Right lobe of liver (tissue), 6 donors: ENCODE data around the gene SPNS1. TPM values are rescaled to one million over a fixed set of nuclear protein-coding genes. Genes with fewer than 3 reads are reported as not detected.

Experiments used
- ATAC-seq, 4 donors: fragments of 200-7000 bp; cut with Tn5 transposase; one replicate each; pipeline ENCODE4 v1.9.1; 2020; ENCODE audit warnings: mild to moderate bottlenecking in 4 of 4, moderate library complexity in 4 of 4
- DNase-seq, 3 donors: peaks; one replicate each; pipeline ENCODE4 v3.0.0-alpha.2; 2020
- H3K27ac ChIP-seq, 3 donors: fragments of 200-600 bp; one replicate each; pipeline ENCODE4 v1.8.0; 2022
- H3K27me3 ChIP-seq, 2 donors: fragments of 200-600 bp; one replicate each; pipeline ENCODE4 v1.8.0; 2022
- H3K36me3 ChIP-seq, 4 donors: fragments of 200-600 bp; sonication (generic) in 1 of 4; one replicate each; pipeline versions ENCODE4 v1.5.1 to v1.8.0; 2017 to 2022; ENCODE audit warnings: control low read depth in 1 of 4
- H3K4me1 ChIP-seq, 4 donors: fragments of 200-600 bp; sonication (generic) in 1 of 4; one replicate each; pipeline versions ENCODE4 v1.5.1 to v1.8.0; 2017 to 2022; ENCODE audit warnings: control low read depth in 1 of 4
- H3K4me3 ChIP-seq, 3 donors: fragments of 200-600 bp; one replicate each; pipeline ENCODE4 v1.8.0; 2022
- H3K9me3 ChIP-seq, 4 donors: fragments of 200-600 bp; sonication (generic) in 1 of 4; one replicate each; pipeline versions ENCODE4 v1.5.1 to v1.8.0; 2017 to 2022; ENCODE audit warnings: control low read depth in 1 of 4
- POLR2A ChIP-seq: fragments of 450-650 bp; IDR thresholded peaks from one replicate; pipeline ENCODE4 v1.6.1; 2017; ENCODE audit warnings: antibody characterized with exemption, mild to moderate bottlenecking
- WGBS: methylation state at CpG from one replicate; pipeline ENCODE4 v1.1.6; 2018; ENCODE audit warnings: low coverage, low lambda C conversion rate; ENCODE audit not compliant: insufficient coverage; ENCODE audit errors: missing lambda C conversion rate; 5-methylcytosine and 5-hydroxymethylcytosine counted together
- intact Hi-C, 2 donors: fragments of 100-400 bp; cut with DNase I; formaldehyde crosslinking; loops; one replicate each; pipeline versions ENCODE4 v1.11.2 to v1.14.1; 2022
- total RNA-seq, 6 experiments: library from RNA; depleted of rRNA in 2 of 6; stranded (reverse); fragments of >200 nt in 2 of 6; fragmentation: NEBNext Ultra II Directional in 3 of 6; extraction: Animal tissue kit (Norgen Biotek cat#: 25700) in 3 of 6; gene quantifications; one replicate each; pipeline versions ENCODE4 v1.1.0 to v1.2.4, GENCODE V29; 2016 to 2023
- TF ChIP-seq, protein P1 (sequence below), 4 donors: fragments of 200-600 bp in 3 of 4; fragments of 450-650 bp in 1 of 4; IDR thresholded peaks; one replicate each; pipeline versions ENCODE4 v1.5.1 to v1.8.0; 2016 to 2022; ENCODE audit warnings: antibody characterized with exemption in 4 of 4, mild to moderate bottlenecking in 2 of 4
- donor health status: DM: no; HTN: yes; CAD: no.
- donor health status: DM: no; HTN: no; CAD: no.
- donor health status: DM: no; HTN: no; CAD: no.
- donor health status: DM: no; HTN: yes; CAD: no.
- donor health status: DM: no; HTN: yes; CAD: no.

SPNS1 gene
- total RNA-seq, 6 experiments from 2014 or later = 13.7 to 21.2 (median 17.7) TPM

DNA sequence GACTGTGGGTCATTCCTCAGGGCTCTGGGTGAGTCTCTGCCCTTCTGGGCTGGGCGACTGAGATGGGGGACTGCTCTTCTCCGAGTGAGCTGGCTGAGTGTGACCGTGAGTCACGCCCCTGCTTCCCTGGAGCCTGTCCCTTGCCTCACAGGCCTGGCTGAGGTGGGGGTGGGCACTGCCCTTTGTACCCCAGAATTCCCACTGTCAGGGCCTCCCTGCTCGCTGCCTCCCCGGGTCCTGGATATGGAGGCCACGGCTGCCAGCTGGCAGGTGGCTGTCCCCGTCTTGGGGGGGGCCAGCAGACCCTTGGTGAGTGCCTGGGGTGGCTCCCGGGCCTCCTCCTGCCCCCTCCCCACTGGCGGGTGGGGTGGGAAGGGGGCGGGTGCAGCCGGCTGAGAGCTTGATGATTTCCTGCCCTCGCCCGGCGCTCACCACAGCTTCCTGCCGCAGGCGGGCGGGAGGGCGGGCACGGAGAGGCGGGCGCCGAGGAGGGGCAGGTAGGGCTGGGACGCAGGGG is 10.1 kb downstream of the SPNS1 start, which contains the start of gene LAT:
LAT (plus strand) TSS at position 434 of the 517 bp plus-strand sequence. CDS start 366 bp downstream, outside the sequence.
- no peak for TF ChIP-seq POLR2A
- TF ChIP-seq, protein P1, sequence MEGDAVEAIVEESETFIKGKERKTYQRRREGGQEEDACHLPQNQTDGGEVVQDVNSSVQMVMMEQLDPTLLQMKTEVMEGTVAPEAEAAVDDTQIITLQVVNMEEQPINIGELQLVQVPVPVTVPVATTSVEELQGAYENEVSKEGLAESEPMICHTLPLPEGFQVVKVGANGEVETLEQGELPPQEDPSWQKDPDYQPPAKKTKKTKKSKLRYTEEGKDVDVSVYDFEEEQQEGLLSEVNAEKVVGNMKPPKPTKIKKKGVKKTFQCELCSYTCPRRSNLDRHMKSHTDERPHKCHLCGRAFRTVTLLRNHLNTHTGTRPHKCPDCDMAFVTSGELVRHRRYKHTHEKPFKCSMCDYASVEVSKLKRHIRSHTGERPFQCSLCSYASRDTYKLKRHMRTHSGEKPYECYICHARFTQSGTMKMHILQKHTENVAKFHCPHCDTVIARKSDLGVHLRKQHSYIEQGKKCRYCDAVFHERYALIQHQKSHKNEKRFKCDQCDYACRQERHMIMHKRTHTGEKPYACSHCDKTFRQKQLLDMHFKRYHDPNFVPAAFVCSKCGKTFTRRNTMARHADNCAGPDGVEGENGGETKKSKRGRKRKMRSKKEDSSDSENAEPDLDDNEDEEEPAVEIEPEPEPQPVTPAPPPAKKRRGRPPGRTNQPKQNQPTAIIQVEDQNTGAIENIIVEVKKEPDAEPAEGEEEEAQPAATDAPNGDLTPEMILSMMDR (IDR thresholded peaks at IDR 0.05) = no peak
- H3K27me3 ChIP-seq = no peaks in the 10 kb centered on the region
- peaks cover 0 to 29% (median 5%) of the 10 kb centered on the region in 4 donors for H3K36me3 ChIP-seq
- H3K9me3 ChIP-seq = no peaks in the 10 kb centered on the region
- peak; percentile 27 to 63 (median 40) for ATAC-seq
- no peaks in the 10 kb centered on the region for H3K4me1 ChIP-seq
- H3K4me3 ChIP-seq = peak within 1 kb of the TSS in 1 of 3 donors; percentile 10
- WGBS = no CpG with 5 or more reads among the region's 24 CpGs
- intact Hi-C loops = no loop called here
- peak within 1 kb of the TSS in 1 of 3 donors; percentile 13 for H3K27ac ChIP-seq
- peak in 1 of 3 donors; percentile 35 for DNase-seq

DNA sequence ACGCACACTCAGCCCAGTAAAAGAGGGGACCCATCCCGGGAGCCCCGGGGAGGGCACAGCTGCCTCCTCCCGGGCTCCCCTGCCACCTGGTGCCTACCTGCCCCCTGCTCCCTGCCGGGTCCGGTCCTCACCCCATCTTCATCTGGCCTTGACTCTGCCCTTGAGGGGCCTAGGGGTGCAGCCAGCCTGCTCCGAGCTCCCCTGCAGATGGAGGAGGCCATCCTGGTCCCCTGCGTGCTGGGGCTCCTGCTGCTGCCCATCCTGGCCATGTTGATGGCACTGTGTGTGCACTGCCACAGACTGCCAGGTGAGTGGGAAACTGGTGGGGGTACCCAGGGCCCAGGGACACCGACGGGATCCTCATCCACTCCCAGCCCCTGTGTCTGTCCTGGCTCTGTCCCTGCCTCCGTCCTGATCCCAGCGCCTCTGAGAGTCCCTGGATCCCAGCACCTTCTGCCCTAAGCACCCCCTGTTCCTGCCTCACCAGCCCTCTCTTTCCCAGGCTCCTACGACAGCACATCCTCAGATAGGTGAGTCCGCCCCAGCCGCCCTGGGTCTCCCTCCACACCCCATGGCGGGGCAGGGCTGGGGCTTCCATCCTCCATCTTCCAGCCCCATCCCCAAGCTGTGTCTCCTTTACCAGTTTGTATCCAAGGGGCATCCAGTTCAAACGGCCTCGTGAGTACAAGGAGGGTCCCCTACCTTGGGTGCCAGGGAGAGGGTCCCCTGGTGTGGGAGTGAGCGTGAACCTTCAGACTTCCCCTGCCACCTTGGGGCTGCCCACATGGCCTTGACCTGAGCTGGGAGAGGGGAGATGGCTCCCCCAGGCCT is 10.8 kb downstream of the SPNS1 start:
- ATAC-seq = peak in 3 of 4 donors; percentile 3 to 13 (median 9)
- Histone ChIP-seq H3K9me3 (no peaks in the 10 kb centered on the region), H3K27ac (no peak overlapping the region), H3K4me3 (peak overlapping the region in 1 of 3 donors; percentile 10), H3K36me3 (peaks cover 0 to 29% (median 5%) of the 10 kb centered on the region in 4 donors), H3K4me1 (no peaks in the 10 kb centered on the region), H3K27me3 (no peaks in the 10 kb centered on the region)
- peak in 1 of 3 donors; percentile 19 for DNase-seq
- intact Hi-C loops = no loop called here
- WGBS = 95% methylated on average over 4 of the region's 19 CpGs
- TF ChIP-seq, protein P1 (IDR thresholded peaks at IDR 0.05) = no peak
- TF ChIP-seq POLR2A = no peak

DNA sequence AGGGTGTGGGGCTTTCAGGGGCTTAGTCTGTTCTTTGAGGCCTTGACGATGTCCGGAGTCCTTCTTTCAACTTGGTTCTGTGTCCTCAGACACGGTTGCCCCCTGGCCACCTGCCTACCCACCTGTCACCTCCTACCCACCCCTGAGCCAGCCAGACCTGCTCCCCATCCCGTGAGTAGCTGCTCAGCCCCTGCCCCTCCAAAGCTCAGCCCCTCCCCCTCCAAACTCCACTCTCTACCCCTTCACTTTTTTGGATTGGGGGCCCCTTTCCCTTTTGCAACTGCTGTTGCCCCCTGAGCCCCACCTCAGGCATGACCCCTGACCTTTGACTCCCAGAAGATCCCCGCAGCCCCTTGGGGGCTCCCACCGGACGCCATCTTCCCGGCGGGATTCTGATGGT is 11.5 kb downstream of the SPNS1 start:
- no peak overlapping the region for H3K27ac ChIP-seq
- ATAC-seq (no peak), DNase-seq (no peak)
- H3K36me3 ChIP-seq = peaks cover 0 to 23% (median 3%) of the 10 kb centered on the region in 4 donors
- no peaks in the 10 kb centered on the region for H3K27me3 ChIP-seq
- 97% methylated on average over 5 of the region's 9 CpGs for WGBS
- intact Hi-C loops = no loop called here
- H3K4me3 ChIP-seq = no peak overlapping the region
- no peaks in the 10 kb centered on the region for H3K4me1 ChIP-seq
- no peaks in the 10 kb centered on the region for H3K9me3 ChIP-seq
- TF ChIP-seq POLR2A = no peak
- TF ChIP-seq, protein P1 (IDR thresholded peaks at IDR 0.05) = no peak

DNA sequence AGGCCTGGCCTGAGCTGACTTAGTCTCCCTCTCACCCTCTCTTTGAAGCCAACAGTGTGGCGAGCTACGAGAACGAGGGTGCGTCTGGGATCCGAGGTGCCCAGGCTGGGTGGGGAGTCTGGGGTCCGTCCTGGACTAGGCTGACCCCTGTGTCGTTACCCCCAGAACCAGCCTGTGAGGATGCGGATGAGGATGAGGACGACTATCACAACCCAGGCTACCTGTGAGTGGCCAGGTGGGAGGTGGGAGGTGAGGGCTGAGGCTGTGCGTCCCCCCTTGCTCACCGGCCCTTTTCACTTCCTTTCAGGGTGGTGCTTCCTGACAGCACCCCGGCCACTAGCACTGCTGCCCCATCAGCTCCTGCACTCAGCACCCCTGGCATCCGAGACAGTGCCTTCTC is 11.9 kb downstream of the SPNS1 start:
- no peak overlapping the region for H3K27ac ChIP-seq
- no peaks in the 10 kb centered on the region for H3K4me1 ChIP-seq
- DNase-seq (no peak), ATAC-seq (no peak)
- TF ChIP-seq, protein P1 (IDR thresholded peaks at IDR 0.05) = no peak
- no peak for TF ChIP-seq POLR2A
- intact Hi-C loops = no loop called here
- WGBS = no CpG with 5 or more reads among the region's 13 CpGs
- no peaks in the 10 kb centered on the region for H3K27me3 ChIP-seq
- H3K4me3 ChIP-seq = no peak overlapping the region
- peaks cover 0 to 19% (median 2%) of the 10 kb centered on the region in 4 donors for H3K36me3 ChIP-seq
- H3K9me3 ChIP-seq = no peaks in the 10 kb centered on the region
